WTC11 (cell line): Measurements from ENCODE around the gene KDM4B. TPM values are rescaled to one million over a fixed set of nuclear protein-coding genes. Genes with fewer than 3 reads are reported as not detected.

Source experiments
- ATAC-seq: fragments of 200-7000 bp; cut with Tn5 transposase; 2 replicates; pipeline ENCODE4 v1.10.0; 2021; ENCODE audit warnings: mild to moderate bottlenecking, moderate library complexity
- CTCF ChIA-PET: fragments of 300-600 bp; sonication (Branson Sonifier 250); formaldehyde crosslinking; loops from one replicate; lab custom pipeline; 2021; ENCODE audit warnings: antibody characterized with exemption; lab: Charles Lee
- POLR2A ChIA-PET: fragments of 350-600 bp; sonication (Branson Sonifier 250); formaldehyde crosslinking; loops from one replicate; lab custom pipeline; 2021; ENCODE audit warnings: antibody characterized with exemption; lab: Charles Lee
- DNase-seq: peaks from one replicate; pipeline ENCODE4 v3.0.0; 2021; ENCODE audit warnings: low spot score
- H3K27ac Mint-ChIP-seq: 2 replicates; pipeline ENCODE4 v1.8.0; 2021; ENCODE audit warnings: mixed read lengths
- H3K27me3 Mint-ChIP-seq: 2 replicates; pipeline ENCODE4 v1.8.0; 2021; ENCODE audit warnings: low read depth, mild to moderate bottlenecking, moderate library complexity, mixed read lengths
- H3K36me3 Mint-ChIP-seq: 2 replicates; pipeline ENCODE4 v1.8.0; 2021; ENCODE audit warnings: mixed read lengths
- H3K4me1 Mint-ChIP-seq: 2 replicates; pipeline ENCODE4 v1.8.0; 2022; ENCODE audit warnings: mixed read lengths
- H3K4me3 Mint-ChIP-seq: 2 replicates; pipeline ENCODE4 v1.8.0; 2021; ENCODE audit warnings: mild to moderate bottlenecking, moderate library complexity, mixed read lengths
- H3K9me3 Mint-ChIP-seq: 2 replicates; pipeline ENCODE4 v1.8.0; 2021; ENCODE audit warnings: mixed read lengths
- CREB1 ChIP-seq: sonication (generic); formaldehyde crosslinking; IDR thresholded peaks from 2 replicates; pipeline ENCODE4 v1.8.0; 2023; ENCODE audit warnings: mild to moderate bottlenecking, missing genetic modification reagents
- CREM ChIP-seq: sonication (generic); formaldehyde crosslinking; IDR thresholded peaks from 2 replicates; pipeline ENCODE4 v1.8.1; 2022; ENCODE audit warnings: mild to moderate bottlenecking, missing genetic modification reagents, moderate library complexity
- ESRRA ChIP-seq: sonication (generic); formaldehyde crosslinking; IDR thresholded peaks from 2 replicates; pipeline ENCODE4 v1.8.1; 2022; ENCODE audit warnings: mild to moderate bottlenecking, missing genetic modification reagents, borderline replicate concordance
- FOXJ3 ChIP-seq: sonication (generic); formaldehyde crosslinking; IDR thresholded peaks from 2 replicates; pipeline ENCODE4 v1.9.0; 2021; ENCODE audit warnings: missing genetic modification reagents, mild to moderate bottlenecking, borderline replicate concordance
- FOXK1 ChIP-seq: sonication (generic); formaldehyde crosslinking; IDR thresholded peaks from 2 replicates; pipeline ENCODE4 v1.8.0; 2022; ENCODE audit warnings: mild to moderate bottlenecking, moderate library complexity, missing genetic modification reagents
- GRHL2 ChIP-seq: fragments of 250-450 bp; sonication (Bioruptor Pico); IDR thresholded peaks from 2 replicates; pipeline ENCODE4 v1.8.0; 2022; ENCODE audit warnings: mild to moderate bottlenecking, moderate library complexity; ENCODE audit not compliant: insufficient replicate concordance, severe bottlenecking
- NR3C1 ChIP-seq: sonication (generic); formaldehyde crosslinking; conservative IDR thresholded peaks from 2 replicates; pipeline ENCODE4 v1.8.1; 2023; ENCODE audit warnings: low read depth, mild to moderate bottlenecking, missing genetic modification reagents
- RORB ChIP-seq: fragments of 250-450 bp; sonication (Bioruptor Pico); IDR thresholded peaks from 2 replicates; pipeline ENCODE4 v1.9.0; 2021; ENCODE audit warnings: mild to moderate bottlenecking
- SOX15 ChIP-seq: fragments of 250-450 bp; sonication (Bioruptor Pico); IDR thresholded peaks from 2 replicates; pipeline ENCODE4 v1.9.0; 2021; ENCODE audit warnings: mild to moderate bottlenecking
- SP1 ChIP-seq: sonication (generic); formaldehyde crosslinking; conservative IDR thresholded peaks from 2 replicates; pipeline ENCODE4 v1.8.1; 2022; ENCODE audit warnings: missing genetic modification reagents
- ZNF121 ChIP-seq: sonication (generic); formaldehyde crosslinking; IDR thresholded peaks from 2 replicates; pipeline ENCODE4 v1.8.0; 2023; ENCODE audit warnings: missing genetic modification reagents
- ZNF232 ChIP-seq: sonication (generic); formaldehyde crosslinking; IDR thresholded peaks from 2 replicates; pipeline ENCODE4 v1.8.0; 2022; ENCODE audit warnings: mild to moderate bottlenecking, missing genetic modification reagents
- ZNF317 ChIP-seq: sonication (generic); formaldehyde crosslinking; IDR thresholded peaks from 2 replicates; pipeline ENCODE4 v1.8.1; 2023; ENCODE audit warnings: low read depth, mild to moderate bottlenecking, moderate library complexity, missing genetic modification reagents, borderline replicate concordance
- ZNF396 ChIP-seq: fragments of 250-450 bp; sonication (Bioruptor Pico); IDR thresholded peaks from 2 replicates; pipeline ENCODE4 v1.8.0; 2021; ENCODE audit warnings: mild to moderate bottlenecking, moderate library complexity, borderline replicate concordance
- total RNA-seq: library from RNA; stranded (reverse); gene quantifications from 3 replicates; pipeline ENCODE4 v1.2.3, GENCODE V29; 2021
- TF ChIP-seq, protein P1 (sequence below): sonication (generic); formaldehyde crosslinking; IDR thresholded peaks from 2 replicates; pipeline ENCODE4 v1.8.0; 2022; ENCODE audit warnings: mild to moderate bottlenecking, missing genetic modification reagents
- TF ChIP-seq, protein P2 (sequence below): sonication (generic); formaldehyde crosslinking; IDR thresholded peaks from 2 replicates; pipeline ENCODE4 v1.8.1; 2022; ENCODE audit warnings: mild to moderate bottlenecking, missing genetic modification reagents, moderate library complexity, borderline replicate concordance
- TF ChIP-seq, protein P3 (sequence below): sonication (generic); formaldehyde crosslinking; IDR thresholded peaks from 2 replicates; pipeline ENCODE4 v1.8.0; 2023; ENCODE audit warnings: missing genetic modification reagents
- TF ChIP-seq, protein P4 (sequence below): fragments of 250-450 bp; sonication (Bioruptor Pico); IDR thresholded peaks from 2 replicates; pipeline ENCODE4 v2.1.2; 2022; ENCODE audit warnings: mild to moderate bottlenecking, moderate library complexity
- TF ChIP-seq, protein P5 (sequence below): fragments of 250-450 bp; sonication (Bioruptor Pico); conservative IDR thresholded peaks from 2 replicates; pipeline ENCODE4 v1.9.0; 2021; ENCODE audit warnings: mild to moderate bottlenecking
- TF ChIP-seq, protein P6 (sequence below): sonication (generic); formaldehyde crosslinking; IDR thresholded peaks from 2 replicates; pipeline ENCODE4 v1.8.1; 2023; ENCODE audit warnings: mild to moderate bottlenecking, missing genetic modification reagents, moderate library complexity
- TF ChIP-seq, protein P7 (sequence below): sonication (generic); formaldehyde crosslinking; IDR thresholded peaks from 2 replicates; pipeline ENCODE4 v1.8.1; 2022; ENCODE audit warnings: missing genetic modification reagents, borderline replicate concordance
- TF ChIP-seq, protein P8 (sequence below): sonication (generic); formaldehyde crosslinking; IDR thresholded peaks from 2 replicates; pipeline ENCODE4 v1.8.1; 2022; ENCODE audit warnings: mild to moderate bottlenecking, moderate library complexity, missing genetic modification reagents

Gene KDM4B
- total RNA-seq, 1 experiment from 2014 or later, result 43.2 TPM

DNA sequence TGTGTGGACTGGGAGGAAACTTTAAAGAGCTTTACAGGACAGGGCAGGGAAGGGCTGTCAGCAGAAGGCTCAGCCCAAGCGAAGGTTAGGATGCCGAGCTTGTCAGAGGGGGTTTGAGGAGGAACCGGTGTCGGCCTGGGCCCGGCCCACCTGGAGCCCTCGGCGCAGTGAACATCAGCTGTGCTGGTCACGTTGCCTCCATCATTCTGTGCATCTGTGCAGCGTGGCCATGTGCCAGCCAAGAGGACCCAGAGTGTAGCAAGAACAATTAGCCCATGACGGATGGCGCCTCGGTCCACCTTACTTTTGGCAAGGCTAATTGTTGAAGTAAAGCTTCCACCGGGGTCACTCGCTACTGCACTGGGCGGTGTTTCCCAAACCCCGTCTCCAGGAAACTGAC is 210.3 kb downstream of the KDM4B start:
- no peaks in the 10 kb centered on the region for H3K36me3 Mint-ChIP-seq
- H3K4me3 Mint-ChIP-seq, result no peak overlapping the region
- CTCF ChIA-PET, result interaction anchor here (0.5 to 1.3 kb wide), 7 partner anchors 25 to 198 kb away, joined by 3 to 6 read pairs (median 3); no protein-coding TSS in a partner anchor
- DNase-seq (no peak), ATAC-seq (no peak)
- no peaks in the 10 kb centered on the region for H3K4me1 Mint-ChIP-seq
- no peak overlapping the region for H3K27ac Mint-ChIP-seq
- peaks cover under 1% of the 10 kb centered on the region; the same call in 1 of the 2 replicates for H3K9me3 Mint-ChIP-seq
- TF ChIP-seq NR3C1 (CRISPR knock-in tag) (no peak), ZNF232 (CRISPR knock-in tag) (no peak), RORB (CRISPR knock-in tag) (no peak), FOXJ3 (no peak), SOX15 (CRISPR knock-in tag) (no peak), FOXK1 (CRISPR knock-in tag) (no peak), ZNF396 (CRISPR knock-in tag) (no peak)
- TF ChIP-seq, protein P1, sequence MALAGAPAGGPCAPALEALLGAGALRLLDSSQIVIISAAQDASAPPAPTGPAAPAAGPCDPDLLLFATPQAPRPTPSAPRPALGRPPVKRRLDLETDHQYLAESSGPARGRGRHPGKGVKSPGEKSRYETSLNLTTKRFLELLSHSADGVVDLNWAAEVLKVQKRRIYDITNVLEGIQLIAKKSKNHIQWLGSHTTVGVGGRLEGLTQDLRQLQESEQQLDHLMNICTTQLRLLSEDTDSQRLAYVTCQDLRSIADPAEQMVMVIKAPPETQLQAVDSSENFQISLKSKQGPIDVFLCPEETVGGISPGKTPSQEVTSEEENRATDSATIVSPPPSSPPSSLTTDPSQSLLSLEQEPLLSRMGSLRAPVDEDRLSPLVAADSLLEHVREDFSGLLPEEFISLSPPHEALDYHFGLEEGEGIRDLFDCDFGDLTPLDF (CRISPR knock-in tag), result no peak
- TF ChIP-seq, protein P2, sequence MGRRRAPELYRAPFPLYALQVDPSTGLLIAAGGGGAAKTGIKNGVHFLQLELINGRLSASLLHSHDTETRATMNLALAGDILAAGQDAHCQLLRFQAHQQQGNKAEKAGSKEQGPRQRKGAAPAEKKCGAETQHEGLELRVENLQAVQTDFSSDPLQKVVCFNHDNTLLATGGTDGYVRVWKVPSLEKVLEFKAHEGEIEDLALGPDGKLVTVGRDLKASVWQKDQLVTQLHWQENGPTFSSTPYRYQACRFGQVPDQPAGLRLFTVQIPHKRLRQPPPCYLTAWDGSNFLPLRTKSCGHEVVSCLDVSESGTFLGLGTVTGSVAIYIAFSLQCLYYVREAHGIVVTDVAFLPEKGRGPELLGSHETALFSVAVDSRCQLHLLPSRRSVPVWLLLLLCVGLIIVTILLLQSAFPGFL (CRISPR knock-in tag), result no peak
- TF ChIP-seq, protein P3, sequence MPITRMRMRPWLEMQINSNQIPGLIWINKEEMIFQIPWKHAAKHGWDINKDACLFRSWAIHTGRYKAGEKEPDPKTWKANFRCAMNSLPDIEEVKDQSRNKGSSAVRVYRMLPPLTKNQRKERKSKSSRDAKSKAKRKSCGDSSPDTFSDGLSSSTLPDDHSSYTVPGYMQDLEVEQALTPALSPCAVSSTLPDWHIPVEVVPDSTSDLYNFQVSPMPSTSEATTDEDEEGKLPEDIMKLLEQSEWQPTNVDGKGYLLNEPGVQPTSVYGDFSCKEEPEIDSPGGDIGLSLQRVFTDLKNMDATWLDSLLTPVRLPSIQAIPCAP (CRISPR knock-in tag), result no peak
- TF ChIP-seq, protein P4, sequence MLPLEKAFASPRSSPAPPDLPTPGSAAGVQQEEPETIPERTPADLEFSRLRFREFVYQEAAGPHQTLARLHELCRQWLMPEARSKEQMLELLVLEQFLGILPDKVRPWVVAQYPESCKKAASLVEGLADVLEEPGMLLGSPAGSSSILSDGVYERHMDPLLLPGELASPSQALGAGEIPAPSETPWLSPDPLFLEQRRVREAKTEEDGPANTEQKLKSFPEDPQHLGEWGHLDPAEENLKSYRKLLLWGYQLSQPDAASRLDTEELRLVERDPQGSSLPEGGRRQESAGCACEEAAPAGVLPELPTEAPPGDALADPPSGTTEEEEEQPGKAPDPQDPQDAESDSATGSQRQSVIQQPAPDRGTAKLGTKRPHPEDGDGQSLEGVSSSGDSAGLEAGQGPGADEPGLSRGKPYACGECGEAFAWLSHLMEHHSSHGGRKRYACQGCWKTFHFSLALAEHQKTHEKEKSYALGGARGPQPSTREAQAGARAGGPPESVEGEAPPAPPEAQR, result no peak
- TF ChIP-seq, protein P5, sequence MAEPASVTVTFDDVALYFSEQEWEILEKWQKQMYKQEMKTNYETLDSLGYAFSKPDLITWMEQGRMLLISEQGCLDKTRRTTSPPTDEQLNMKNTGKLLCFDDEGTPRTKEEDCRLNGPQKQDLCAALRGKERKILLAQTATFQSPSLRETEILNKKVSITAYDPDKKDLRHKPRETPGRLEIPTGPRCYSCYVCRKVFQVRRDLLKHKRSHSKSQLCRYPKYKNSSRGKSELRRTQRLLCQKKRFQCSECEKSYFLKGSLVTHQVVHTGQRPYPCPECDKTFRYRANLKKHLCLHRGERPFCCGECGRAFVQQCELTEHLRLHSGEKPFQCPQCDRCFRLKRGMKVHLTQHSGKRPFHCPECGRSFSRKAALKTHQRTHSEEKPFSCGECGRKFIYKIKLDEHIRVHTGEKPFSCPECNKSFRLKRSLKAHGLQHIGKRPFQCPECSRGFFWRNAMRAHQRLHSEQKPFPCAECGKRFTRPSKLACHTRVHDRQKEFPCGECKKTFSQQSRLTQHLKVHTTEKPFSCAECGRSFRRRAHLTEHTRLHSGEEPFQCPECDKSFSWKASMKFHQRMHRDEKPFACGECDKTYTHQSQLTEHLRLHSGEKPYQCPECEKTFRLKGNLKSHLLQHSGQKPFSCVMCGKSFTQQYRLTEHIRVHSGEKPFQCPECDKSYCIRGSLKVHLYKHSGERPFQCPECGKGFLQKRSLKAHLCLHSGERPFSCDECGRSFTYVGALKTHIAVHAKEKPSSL (CRISPR knock-in tag), result no peak
- TF ChIP-seq, protein P6, sequence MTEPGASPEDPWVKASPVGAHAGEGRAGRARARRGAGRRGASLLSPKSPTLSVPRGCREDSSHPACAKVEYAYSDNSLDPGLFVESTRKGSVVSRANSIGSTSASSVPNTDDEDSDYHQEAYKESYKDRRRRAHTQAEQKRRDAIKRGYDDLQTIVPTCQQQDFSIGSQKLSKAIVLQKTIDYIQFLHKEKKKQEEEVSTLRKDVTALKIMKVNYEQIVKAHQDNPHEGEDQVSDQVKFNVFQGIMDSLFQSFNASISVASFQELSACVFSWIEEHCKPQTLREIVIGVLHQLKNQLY, result no peak
- TF ChIP-seq, all 79 proteins: peak for 0
- peaks cover 7% of the 10 kb centered on the region for H3K27me3 Mint-ChIP-seq
- POLR2A ChIA-PET, result no interaction called here

DNA sequence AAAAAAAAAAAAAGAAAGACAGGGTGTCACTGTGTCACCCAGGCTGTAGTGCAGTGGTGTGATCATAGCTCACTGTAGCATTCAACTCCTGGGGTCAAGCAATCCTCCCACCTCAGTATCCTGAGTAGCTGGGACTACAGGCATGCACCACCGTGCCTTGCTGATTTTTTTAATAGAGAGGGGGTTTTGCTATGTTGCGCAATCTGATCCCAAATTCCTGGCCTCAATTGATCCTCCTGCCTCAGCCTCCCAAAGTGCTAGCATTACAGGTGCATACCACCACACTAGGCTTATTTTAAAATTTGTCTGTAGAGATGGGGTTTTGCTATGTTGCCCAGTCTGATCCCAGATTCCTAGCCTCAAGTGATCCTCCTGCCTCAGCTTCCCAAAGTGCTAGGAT is 212.4 kb downstream of the KDM4B start:
- ChIA-PET CTCF (no interaction called here), POLR2A (no interaction called here)
- DNase-seq (no peak), ATAC-seq (no peak)
- no peaks in the 10 kb centered on the region for H3K4me1 Mint-ChIP-seq
- no peak overlapping the region for H3K4me3 Mint-ChIP-seq
- no peak overlapping the region for H3K27ac Mint-ChIP-seq
- H3K27me3 Mint-ChIP-seq, result peaks cover 12% of the 10 kb centered on the region
- TF ChIP-seq CREM (CRISPR knock-in tag) (no peak), ESRRA (CRISPR knock-in tag) (no peak), ZNF317 (CRISPR knock-in tag) (no peak), SOX15 (CRISPR knock-in tag) (no peak), SP1 (CRISPR knock-in tag) (no peak), CREB1 (no peak), ZNF121 (CRISPR knock-in tag) (no peak), GRHL2 (CRISPR knock-in tag) (no peak)
- TF ChIP-seq, protein P3 (CRISPR knock-in tag), result no peak
- TF ChIP-seq, protein P7, sequence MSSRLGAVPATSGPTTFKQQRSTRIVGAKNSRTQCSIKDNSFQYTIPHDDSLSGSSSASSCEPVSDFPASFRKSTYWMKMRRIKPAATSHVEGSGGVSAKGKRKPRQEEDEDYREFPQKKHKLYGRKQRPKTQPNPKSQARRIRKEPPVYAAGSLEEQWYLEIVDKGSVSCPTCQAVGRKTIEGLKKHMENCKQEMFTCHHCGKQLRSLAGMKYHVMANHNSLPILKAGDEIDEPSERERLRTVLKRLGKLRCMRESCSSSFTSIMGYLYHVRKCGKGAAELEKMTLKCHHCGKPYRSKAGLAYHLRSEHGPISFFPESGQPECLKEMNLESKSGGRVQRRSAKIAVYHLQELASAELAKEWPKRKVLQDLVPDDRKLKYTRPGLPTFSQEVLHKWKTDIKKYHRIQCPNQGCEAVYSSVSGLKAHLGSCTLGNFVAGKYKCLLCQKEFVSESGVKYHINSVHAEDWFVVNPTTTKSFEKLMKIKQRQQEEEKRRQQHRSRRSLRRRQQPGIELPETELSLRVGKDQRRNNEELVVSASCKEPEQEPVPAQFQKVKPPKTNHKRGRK (CRISPR knock-in tag), result no peak
- TF ChIP-seq, protein P8, sequence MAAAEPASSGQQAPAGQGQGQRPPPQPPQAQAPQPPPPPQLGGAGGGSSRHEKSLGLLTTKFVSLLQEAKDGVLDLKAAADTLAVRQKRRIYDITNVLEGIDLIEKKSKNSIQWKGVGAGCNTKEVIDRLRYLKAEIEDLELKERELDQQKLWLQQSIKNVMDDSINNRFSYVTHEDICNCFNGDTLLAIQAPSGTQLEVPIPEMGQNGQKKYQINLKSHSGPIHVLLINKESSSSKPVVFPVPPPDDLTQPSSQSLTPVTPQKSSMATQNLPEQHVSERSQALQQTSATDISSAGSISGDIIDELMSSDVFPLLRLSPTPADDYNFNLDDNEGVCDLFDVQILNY (CRISPR knock-in tag), result no peak
- no peaks in the 10 kb centered on the region for H3K36me3 Mint-ChIP-seq
- peaks cover 9% of the 10 kb centered on the region for H3K9me3 Mint-ChIP-seq
